RWPE1 (cell line): ENCODE data around the gene FAM81A.

Experiments
- CTCF ChIA-PET: fragments of 350-600 bp; sonication (Branson Sonifier 250); formaldehyde crosslinking; extraction: SDS; loops from one replicate; lab custom pipeline; 2021; lab: Yijun Ruan, JAX
- POLR2A ChIA-PET: fragments of 400-600 bp; formaldehyde crosslinking; extraction: SDS; loops from one replicate; lab custom pipeline; 2020; ENCODE audit warnings: antibody characterized with exemption; ENCODE audit not compliant: low non-redundant PET; lab: Yijun Ruan, JAX
- DNase-seq: peaks from one replicate; pipeline ENCODE4 v3.0.0; 2012; ENCODE audit warnings: low spot score
- H3K27ac ChIP-seq: fragments of 450-650 bp; 2 replicates; pipeline ENCODE4 v1.5.1; 2017
- CTCF ChIP-seq: fragments of 450-650 bp; conservative IDR thresholded peaks from 2 replicates; pipeline ENCODE4 v1.5.1; 2017; ENCODE audit warnings: low read depth, mild to moderate bottlenecking

The FAM81A gene

DNA sequence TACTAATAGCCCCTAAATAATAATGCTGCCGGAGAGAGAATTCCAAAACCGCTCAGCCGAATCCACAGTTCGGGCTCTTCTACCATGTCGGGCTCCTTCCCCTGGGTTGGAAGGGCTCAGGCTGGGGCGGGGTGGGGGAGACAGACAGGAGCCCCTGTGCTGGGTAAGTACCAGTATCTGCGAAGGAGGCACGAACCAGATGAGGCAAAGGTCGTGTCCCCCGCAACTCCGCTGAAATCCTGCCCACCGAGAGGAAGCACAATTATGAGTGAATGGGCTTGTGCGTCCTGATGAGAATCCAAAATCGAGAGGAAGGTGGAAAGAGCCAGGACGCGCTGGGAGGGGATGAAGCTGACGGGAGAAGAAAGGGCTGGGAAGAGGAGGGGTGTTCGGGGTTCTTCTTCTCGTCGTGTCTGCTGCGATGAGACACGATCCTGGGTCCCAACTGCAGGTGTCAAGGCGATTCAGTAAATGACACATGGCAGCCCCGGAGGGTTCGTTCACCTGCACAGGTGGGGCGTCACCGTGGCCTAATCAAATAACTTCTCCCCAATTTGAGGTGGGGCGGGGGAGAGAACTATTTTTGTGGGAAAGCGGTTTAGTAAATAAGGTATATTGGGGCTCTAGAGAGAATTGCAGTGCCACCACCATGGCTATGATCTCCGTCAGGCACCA, 707 bp upstream of the FAM81A start:
- CTCF ChIA-PET = no interaction called here
- POLR2A ChIA-PET = no interaction called here
- no peak for DNase-seq
- no peak for TF ChIP-seq CTCF
- no peak overlapping the region for H3K27ac ChIP-seq

DNA sequence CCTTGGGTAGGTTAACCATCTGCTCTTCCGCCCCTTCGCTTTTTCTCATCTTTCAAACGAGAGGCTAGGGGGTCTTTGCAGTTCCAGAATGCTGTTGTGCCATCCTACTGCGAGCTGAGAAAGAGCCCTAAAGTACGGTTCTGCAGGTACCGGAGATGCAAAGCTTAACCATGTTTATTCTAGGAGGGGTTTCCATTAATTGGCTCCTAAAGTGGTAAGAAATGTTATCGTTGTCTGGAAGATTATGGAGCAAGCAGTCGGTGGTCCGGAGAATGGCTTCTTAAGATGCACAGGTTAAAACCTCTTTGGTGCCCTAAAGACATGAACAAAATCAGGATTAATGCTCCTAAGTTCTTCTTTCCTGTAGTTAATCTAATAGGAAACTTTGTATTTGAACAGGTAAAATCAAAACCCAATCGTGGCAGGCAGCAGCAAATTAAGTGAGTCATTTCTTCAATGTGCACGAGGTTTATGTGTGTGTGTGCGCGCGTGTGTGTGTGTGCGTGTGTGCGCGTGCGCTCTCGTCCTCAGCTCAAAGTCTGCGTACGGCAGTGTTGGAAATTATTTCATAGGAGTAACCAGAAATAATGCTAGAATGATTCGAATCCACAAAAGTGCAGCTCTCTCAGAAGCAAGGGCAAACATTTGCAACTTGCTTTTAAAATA, 772 bp downstream of the FAM81A start:
- peak overlapping the region; percentile 34; the same call in 1 of the 2 replicates for H3K27ac ChIP-seq
- no peak for TF ChIP-seq CTCF
- ChIA-PET POLR2A (interaction anchor here (0.6 kb wide), 1 partner anchor 517 kb away, joined by 3 read pairs; no protein-coding TSS in a partner anchor), CTCF (interaction anchor here (0.6 kb wide), 2 partner anchors 21 to 687 kb away, joined by 3 to 4 read pairs; no protein-coding TSS in a partner anchor)
- DNase-seq = no peak

- TF ChIP-seq CTCF = no peak
- no peak overlapping the region for H3K27ac ChIP-seq
- CTCF ChIA-PET = interaction anchor here (0.6 kb wide), 1 partner anchor 84 kb away, joined by 3 read pairs; no protein-coding TSS in a partner anchor
- POLR2A ChIA-PET = no interaction called here
- DNase-seq = no peak
These were observed 1.6 kb downstream of the FAM81A start for GRCh38 chr15:59439576-59439975.

- no peak for TF ChIP-seq CTCF
These were observed 5.5 kb downstream of the FAM81A start for GRCh38 chr15:59443341-59444072.

DNA sequence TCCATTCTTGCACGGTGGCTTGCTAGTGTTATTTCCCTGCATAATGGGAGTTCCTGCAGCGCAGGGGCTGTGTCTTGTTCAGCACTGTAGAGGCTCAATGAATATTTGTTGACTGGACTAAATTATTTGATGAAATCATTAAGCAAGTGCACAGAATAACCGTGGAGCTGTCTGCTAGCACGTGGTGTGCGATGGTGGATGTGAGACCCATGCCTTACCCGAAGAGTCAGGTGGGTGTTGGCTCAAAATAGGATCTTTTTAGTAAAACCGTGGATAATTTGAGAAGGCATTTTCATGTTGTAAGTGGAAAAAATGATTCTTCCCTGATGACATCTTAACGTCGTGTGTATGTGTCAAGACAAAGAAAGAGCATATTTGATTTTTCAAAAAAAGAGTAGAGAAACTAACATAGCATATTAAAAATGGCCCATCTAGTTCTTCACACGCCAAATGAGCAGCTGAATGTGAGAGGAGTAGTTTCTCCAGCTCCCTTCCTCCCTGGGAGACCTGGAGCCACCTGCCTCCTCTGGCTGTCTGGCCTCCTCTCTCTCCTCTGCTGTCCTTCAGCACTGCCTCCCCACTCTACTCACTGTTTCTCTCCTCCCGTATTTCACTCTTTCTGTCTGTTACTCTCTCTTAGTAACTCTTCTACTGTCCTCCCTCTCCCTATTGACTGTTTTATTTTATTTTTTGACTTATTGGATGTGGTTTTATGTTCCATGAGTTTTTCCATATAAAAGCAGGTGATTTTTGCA, 6.3 kb downstream of the FAM81A start:
- POLR2A ChIA-PET = no interaction called here

More at GRCh38 chr15:59443341-59444072, 5.5 kb downstream of the FAM81A start:
- DNase-seq = no peak
- no peak overlapping the region for H3K27ac ChIP-seq
- ChIA-PET CTCF (no interaction called here), POLR2A (no interaction called here)

More for the DNA sequence above, 6.3 kb downstream of the FAM81A start:
- no peak for DNase-seq
- CTCF ChIA-PET = interaction anchor here (0.6 to 0.7 kb wide), 2 partner anchors 13 to 66 kb away, joined by 3 to 4 read pairs; no protein-coding TSS in a partner anchor
- no peak overlapping the region for H3K27ac ChIP-seq
- TF ChIP-seq CTCF = no peak
